Adrenal gland (tissue), 5 donors: ENCODE results near the gene TBC1D19.

Experiments
- CTCF ChIP-seq, 6 experiments: fragments of 450-650 bp in 4 of 6; fragments of 200-600 bp in 2 of 6; sonication (generic) in 1 of 6; IDR thresholded peaks; 1 replicate in 5 of 6; 2 replicates in 1 of 6; pipeline versions ENCODE4 v1.5.1 to v1.8.0; 2016 to 2021; ENCODE audit warnings: antibody characterized with exemption in 6 of 6, mild to moderate bottlenecking in 2 of 6, moderate library complexity in 1 of 6
- POLR2A ChIP-seq, 2 donors: fragments of 450-650 bp; IDR thresholded peaks; one replicate each; pipeline ENCODE4 v1.6.1; 2017; ENCODE audit warnings: antibody characterized with exemption in 2 of 2, mild to moderate bottlenecking in 2 of 2, moderate library complexity in 1 of 2
- donor health status: DM: no; HTN: no; CAD: no.

- TF ChIP-seq CTCF (IDR thresholded peaks at IDR 0.05) (no peak), POLR2A (IDR thresholded peaks at IDR 0.05) (no peak)
Measured at GRCh38 chr4:26594778-26595177, 10.9 kb downstream of the TBC1D19 start.
